IPS-15b (cell line): ENCODE measurements around the gene GPR55.
"Not testable (repeated sequence)": the region's sequence is repeated elsewhere in the genome, so short reads cannot be mapped to it uniquely, and the experiment has no call there.

ENCODE experiments used
- H3K27me3 ChIP-seq: one replicate; pipeline ENCODE4 v1.6.1; 2013; ENCODE audit warnings: low read length; ENCODE audit not compliant: control insufficient read depth, insufficient read depth
- H3K36me3 ChIP-seq: one replicate; pipeline ENCODE4 v1.6.1; 2013; ENCODE audit warnings: low read length; ENCODE audit not compliant: control insufficient read depth, insufficient read depth
- H3K4me1 ChIP-seq: one replicate; pipeline ENCODE4 v1.6.1; 2013; ENCODE audit warnings: mild to moderate bottlenecking, low read length; ENCODE audit not compliant: control insufficient read depth, insufficient read depth
- H3K4me3 ChIP-seq: one replicate; pipeline ENCODE4 v1.5.1; 2013; ENCODE audit warnings: low read depth, low read length
- H3K9ac ChIP-seq: one replicate; pipeline ENCODE4 v1.6.1; 2013; ENCODE audit warnings: low read depth, mild to moderate bottlenecking, low read length
- H3K9me3 ChIP-seq: one replicate; pipeline ENCODE4 v1.6.1; 2013; ENCODE audit warnings: mild to moderate bottlenecking, low read length; ENCODE audit not compliant: control insufficient read depth, insufficient read depth

GPR55 gene

DNA sequence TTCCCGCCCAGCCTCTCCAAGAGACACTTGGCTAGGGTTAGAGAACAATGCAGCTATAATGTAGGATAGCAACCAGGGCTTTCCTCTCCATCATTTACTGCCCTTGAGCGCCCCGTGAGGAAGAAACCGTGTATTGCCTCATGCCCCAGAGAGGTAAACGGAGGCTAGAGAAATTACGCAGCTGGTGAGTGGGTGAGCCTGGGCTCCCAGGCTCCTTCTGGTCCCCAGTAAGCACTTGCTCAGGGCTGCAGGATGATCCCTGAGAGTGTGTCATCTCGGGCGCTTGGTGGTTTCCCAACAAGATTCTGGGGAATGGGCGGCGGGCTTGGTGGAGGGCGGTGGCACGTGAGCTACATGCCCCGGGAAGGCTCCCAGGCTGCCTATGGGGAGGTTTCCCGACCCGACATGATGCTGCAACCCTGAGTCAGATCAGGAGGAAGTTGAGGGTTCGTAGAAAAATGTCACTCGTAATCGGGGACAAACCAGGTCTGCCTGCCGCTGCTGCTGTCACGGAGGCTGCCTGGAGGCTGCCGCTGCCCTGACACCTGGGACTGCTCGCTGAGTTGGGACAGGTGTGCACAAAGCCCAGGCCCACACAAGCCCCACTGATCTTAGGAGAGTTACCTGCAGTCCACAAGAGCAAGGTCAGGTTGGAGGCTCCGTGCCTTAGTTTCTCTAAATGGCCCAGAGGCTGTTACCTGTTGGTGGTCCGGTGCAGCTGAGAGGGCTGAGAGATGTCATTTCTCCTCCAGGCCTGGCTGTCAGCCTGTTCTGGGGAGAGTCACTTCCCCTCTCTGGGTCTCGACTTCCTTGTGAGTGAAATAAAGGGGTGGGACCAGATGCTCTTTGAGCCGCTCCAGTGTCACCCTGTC is at the start of gene GPR55:
Gene GPR55, minus strand, starts transcription at position 773 of the 872 bp plus-strand sequence. CDS start 14,280 bp downstream, outside the sequence.
- no peak within 1 kb of the TSS for H3K9ac ChIP-seq
- H3K9me3 ChIP-seq = no peaks in the 10 kb centered on the region
- H3K27me3 ChIP-seq = no peaks in the 10 kb centered on the region
- no peaks in the 10 kb centered on the region for H3K36me3 ChIP-seq
- peaks cover 2% of the 10 kb centered on the region for H3K4me1 ChIP-seq
- no peak within 1 kb of the TSS for H3K4me3 ChIP-seq

DNA sequence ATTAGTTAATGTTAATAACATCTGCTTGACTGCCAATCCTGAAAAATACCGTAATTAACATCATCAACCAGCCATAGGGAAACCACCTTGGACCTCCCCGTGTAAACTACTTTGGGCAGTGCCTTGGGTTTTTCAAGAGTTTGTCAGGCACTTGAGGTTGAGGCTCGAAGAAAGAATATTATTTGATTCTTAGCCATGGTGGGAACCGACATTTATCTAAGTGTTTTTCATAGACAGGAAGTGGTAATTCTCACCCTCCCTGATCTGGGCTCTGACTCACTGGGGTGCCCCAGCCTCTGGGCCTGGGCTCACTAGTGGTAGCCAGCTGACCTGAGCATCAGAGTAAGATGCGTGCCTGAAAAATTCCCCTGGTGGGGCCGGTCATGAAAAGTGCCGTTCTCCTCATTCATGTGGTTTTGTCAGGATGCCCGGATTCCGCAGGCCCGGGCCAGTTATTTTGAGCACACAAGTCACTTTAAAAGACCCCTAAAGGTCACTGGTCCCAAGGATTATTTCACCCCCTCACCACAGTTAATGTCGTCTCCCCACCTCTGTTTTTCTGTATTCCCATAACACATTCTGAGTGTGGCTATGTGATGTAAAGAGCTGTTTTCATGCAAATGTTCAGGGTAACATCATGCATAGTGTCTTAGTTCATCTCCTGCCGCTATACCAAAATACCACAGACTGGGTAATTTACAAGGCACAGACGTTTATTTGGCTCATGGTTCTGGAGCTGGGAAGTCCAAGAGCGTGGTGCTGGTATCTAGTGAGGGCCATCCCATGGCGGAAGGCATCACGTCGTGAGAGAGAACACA is 49.3 kb upstream of the GPR55 start:
- H3K4me1 ChIP-seq = no peaks in the 10 kb centered on the region
- no peaks in the 10 kb centered on the region for H3K36me3 ChIP-seq
- no peaks in the 10 kb centered on the region for H3K9me3 ChIP-seq
- H3K27me3 ChIP-seq = no peaks in the 10 kb centered on the region
- H3K9ac ChIP-seq = no peak overlapping the region
- no peak overlapping the region for H3K4me3 ChIP-seq

DNA sequence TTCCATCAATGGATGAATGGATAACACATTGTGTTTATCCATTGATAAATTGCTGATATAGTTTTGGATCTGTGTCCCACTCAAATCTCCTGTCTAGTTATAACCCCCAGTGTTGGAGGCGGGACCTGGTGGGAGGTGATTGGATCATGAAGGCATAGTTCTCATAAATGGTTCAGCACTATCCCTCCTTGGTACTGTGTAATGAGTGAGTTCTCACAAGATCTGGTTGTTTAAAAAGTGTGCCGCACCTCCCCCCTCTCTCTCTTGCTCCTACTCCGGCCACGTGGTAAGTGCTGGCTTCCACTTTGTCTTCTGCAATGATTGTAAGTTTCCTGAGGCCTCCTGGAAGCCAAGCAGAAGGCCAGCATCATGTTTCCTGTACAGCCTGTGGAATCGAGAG is 47.0 kb upstream of the GPR55 start:
- Histone ChIP-seq H3K9me3 (no peaks in the 10 kb centered on the region), H3K9ac (no peak overlapping the region), H3K4me3 (no peak overlapping the region), H3K36me3 (no peaks in the 10 kb centered on the region), H3K4me1 (no peaks in the 10 kb centered on the region), H3K27me3 (no peaks in the 10 kb centered on the region)

- Histone ChIP-seq H3K27me3 (no peaks in the 10 kb centered on the region), H3K36me3 (no peaks in the 10 kb centered on the region), H3K9me3 (no peaks in the 10 kb centered on the region), H3K9ac (no peak overlapping the region), H3K4me3 (no peak overlapping the region), H3K4me1 (no peaks in the 10 kb centered on the region)
These were observed 44.6 kb upstream of the GPR55 start for GRCh38 chr2:230969659-230970015.

- Histone ChIP-seq H3K4me1 (no peaks in the 10 kb centered on the region), H3K4me3 (no peak overlapping the region), H3K27me3 (no peaks in the 10 kb centered on the region), H3K36me3 (no peaks in the 10 kb centered on the region), H3K9me3 (no peaks in the 10 kb centered on the region), H3K9ac (no peak overlapping the region)
These were observed 44.0 kb upstream of the GPR55 start for GRCh38 chr2:230968921-230969658.

DNA sequence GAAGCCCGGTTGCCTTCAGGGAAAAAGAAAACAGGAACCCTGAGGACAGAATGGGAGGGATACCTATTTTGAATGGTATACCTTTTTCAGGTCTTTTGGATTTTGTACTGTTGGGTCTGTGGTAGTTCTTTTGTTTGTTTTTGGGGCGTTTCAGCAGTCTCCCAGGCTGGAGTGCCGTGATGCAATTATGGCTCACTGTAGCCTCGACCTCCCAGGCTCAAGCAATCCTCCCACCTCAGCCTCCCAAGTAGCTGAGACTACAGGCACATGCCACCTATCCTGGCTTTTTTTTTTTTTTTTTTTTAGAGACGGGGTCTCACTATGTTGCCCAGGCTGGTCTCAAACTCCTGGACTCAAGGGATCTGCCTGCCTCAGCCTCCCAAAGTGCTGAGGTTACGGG is 43.3 kb upstream of the GPR55 start:
- not testable (repeated sequence) for H3K9ac ChIP-seq, H3K27me3 ChIP-seq, H3K36me3 ChIP-seq, H3K4me3 ChIP-seq, H3K9me3 ChIP-seq, H3K4me1 ChIP-seq

DNA sequence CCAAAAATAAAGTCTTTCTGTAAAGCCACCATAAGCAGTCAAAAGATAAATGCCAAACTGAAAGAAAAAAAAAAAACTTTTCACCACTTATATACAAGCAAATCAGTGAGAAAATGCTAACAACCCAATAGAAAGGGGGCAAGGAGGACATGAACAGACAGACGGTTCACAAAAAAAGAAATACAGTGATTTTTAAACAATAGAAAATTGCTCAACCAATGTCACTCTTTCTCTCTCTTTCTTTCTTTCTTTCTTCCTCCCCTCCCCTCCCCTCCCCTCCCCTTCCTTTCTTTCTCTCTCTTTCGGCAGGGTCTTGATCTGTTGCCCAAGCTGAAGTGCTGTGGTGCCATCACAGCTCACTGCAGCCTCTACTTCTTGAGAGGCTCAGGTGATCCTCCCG is 42.1 kb upstream of the GPR55 start:
- Histone ChIP-seq H3K27me3 (no peaks in the 10 kb centered on the region), H3K4me1 (no peaks in the 10 kb centered on the region), H3K4me3 (no peak overlapping the region), H3K9me3 (no peaks in the 10 kb centered on the region), H3K9ac (no peak overlapping the region), H3K36me3 (no peaks in the 10 kb centered on the region)

- Histone ChIP-seq H3K4me3 (no peak overlapping the region), H3K9me3 (no peaks in the 10 kb centered on the region), H3K36me3 (no peaks in the 10 kb centered on the region), H3K9ac (no peak overlapping the region), H3K4me1 (no peaks in the 10 kb centered on the region), H3K27me3 (no peaks in the 10 kb centered on the region)
These were observed 39.2 kb upstream of the GPR55 start for GRCh38 chr2:230964136-230964730.

- Histone ChIP-seq H3K36me3 (no peaks in the 10 kb centered on the region), H3K9ac (no peak overlapping the region)
These were observed 36.0 kb upstream of the GPR55 start for GRCh38 chr2:230961091-230961491.

DNA sequence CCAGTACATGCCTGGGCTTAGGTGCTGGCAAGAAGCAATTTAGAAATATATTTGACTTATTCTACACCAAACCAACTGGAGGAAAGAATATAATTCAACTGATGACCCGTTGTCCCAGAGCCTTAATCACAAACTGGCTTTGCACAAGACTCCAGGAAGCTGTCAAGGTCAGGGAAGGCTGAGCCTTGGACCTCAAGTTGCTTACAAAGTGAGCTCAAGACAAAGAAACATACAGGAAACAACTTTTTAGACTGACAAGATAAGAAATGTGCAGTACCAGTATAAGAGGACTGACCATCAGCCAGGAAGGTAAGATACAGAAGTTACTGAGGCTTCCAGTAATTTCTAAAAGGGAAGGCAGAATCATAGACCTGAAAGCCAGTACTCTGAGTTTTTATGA is 35.0 kb upstream of the GPR55 start:
- Histone ChIP-seq H3K27me3 (peaks cover 22% of the 10 kb centered on the region), H3K4me1 (no peaks in the 10 kb centered on the region), H3K9me3 (no peaks in the 10 kb centered on the region), H3K9ac (no peak overlapping the region), H3K36me3 (no peaks in the 10 kb centered on the region), H3K4me3 (no peak overlapping the region)

More at GRCh38 chr2:230961091-230961491, 36.0 kb upstream of the GPR55 start:
- Histone ChIP-seq H3K4me1 (no peaks in the 10 kb centered on the region), H3K27me3 (peaks cover 22% of the 10 kb centered on the region), H3K9me3 (no peaks in the 10 kb centered on the region), H3K4me3 (no peak overlapping the region)
